IMR-90 (cell line): Measurements from ENCODE around the gene PBX3. TPM values are rescaled to one million over a fixed set of nuclear protein-coding genes. Genes with fewer than 3 reads are reported as not detected.

Source experiments
- ATAC-seq: fragments of 200-7000 bp; cut with Tn5 transposase; 2 replicates; pipeline ENCODE4 v1.9.1; 2020; ENCODE audit warnings: low read depth, mild to moderate bottlenecking, moderate library complexity
- BruUV-seq: library from RNA; stranded (reverse); fragments of 400-500 nt; replicated peaks from 2 replicates; lab custom pipeline; 2021; lab: Mats Ljungman, UMichigan
- CTCF ChIA-PET: fragments of 300-600 bp; formaldehyde crosslinking; extraction: SDS; loops from one replicate; lab custom pipeline; 2021; ENCODE audit warnings: antibody characterized with exemption; lab: Yijun Ruan, JAX
- POLR2A ChIA-PET: fragments of 300-600 bp; sonication (Branson Sonifier 250); formaldehyde crosslinking; loops from one replicate; lab custom pipeline; 2022; ENCODE audit warnings: antibody characterized with exemption; ENCODE audit not compliant: unreplicated experiment; lab: Charles Lee
- DNase-seq: peaks from one replicate; pipeline ENCODE4 v3.0.0; 2013
- H2AFZ ChIP-seq: replicated peaks from 2 replicates; pipeline ENCODE3; 2013; ENCODE audit warnings: low read length, mild to moderate bottlenecking; ENCODE audit not compliant: poor library complexity
- H2AK5ac ChIP-seq: 2 replicates; pipeline ENCODE4 v1.6.1; 2013; ENCODE audit warnings: low read depth, low read length, inconsistent platforms
- H2AK9ac ChIP-seq: replicated peaks from 2 replicates; pipeline ENCODE3; 2013; ENCODE audit warnings: mild to moderate bottlenecking, low read depth, low read length, moderate library complexity; ENCODE audit not compliant: poor library complexity
- H2BK120ac ChIP-seq: 2 replicates; pipeline ENCODE4 v1.6.1; 2013; ENCODE audit warnings: low read depth, low read length, inconsistent platforms
- H2BK15ac ChIP-seq: 3 replicates; pipeline ENCODE4 v1.6.1; 2013; ENCODE audit warnings: low read depth, low read length, inconsistent platforms
- H2BK20ac ChIP-seq: 2 replicates; pipeline ENCODE4 v1.6.1; 2013; ENCODE audit warnings: low read depth, mild to moderate bottlenecking, inconsistent platforms, low read length, moderate library complexity
- H2BK5ac ChIP-seq: 2 replicates; pipeline ENCODE4 v1.6.1; 2013; ENCODE audit warnings: mild to moderate bottlenecking, low read depth, low read length, inconsistent platforms; ENCODE audit not compliant: poor library complexity, severe bottlenecking
- H3K14ac ChIP-seq: replicated peaks from 2 replicates; pipeline ENCODE4 v1.6.1; 2013; ENCODE audit warnings: low read depth, low read length, inconsistent platforms
- H3K18ac ChIP-seq: 2 replicates; pipeline ENCODE4 v1.6.1; 2013; ENCODE audit warnings: low read depth, low read length, control low read depth
- H3K23ac ChIP-seq: 2 replicates; pipeline ENCODE4 v1.6.1; 2013; ENCODE audit warnings: low read depth, low read length, inconsistent platforms
- H3K27ac ChIP-seq: 2 replicates; pipeline ENCODE4 v1.5.1; 2013; ENCODE audit warnings: mild to moderate bottlenecking, control low read depth, low read length; ENCODE audit not compliant: insufficient read depth
- H3K27me3 ChIP-seq: 2 replicates; pipeline ENCODE4 v1.6.1; 2013; ENCODE audit warnings: low read length; ENCODE audit not compliant: control insufficient read depth, insufficient read depth
- H3K36me3 ChIP-seq: 2 replicates; pipeline ENCODE4 v1.6.1; 2013; ENCODE audit warnings: low read length, mixed read lengths; ENCODE audit not compliant: control insufficient read depth, insufficient read depth
- H3K4ac ChIP-seq: 2 replicates; pipeline ENCODE4 v1.6.1; 2013; ENCODE audit warnings: low read depth, low read length, inconsistent platforms
- H3K4me1 ChIP-seq: 2 replicates; pipeline ENCODE4 v1.6.1; 2013; ENCODE audit warnings: low read length, mixed read lengths; ENCODE audit not compliant: control insufficient read depth, insufficient read depth
- H3K4me2 ChIP-seq: 2 replicates; pipeline ENCODE4 v1.6.1; 2013; ENCODE audit warnings: low read depth, mild to moderate bottlenecking, control low read depth, low read length, moderate library complexity
- H3K4me3 ChIP-seq: 2 replicates; pipeline ENCODE4 v1.5.1; 2013; ENCODE audit warnings: low read depth, mild to moderate bottlenecking, control low read depth, low read length, moderate library complexity; ENCODE audit not compliant: insufficient read depth
- H3K56ac ChIP-seq: 2 replicates; pipeline ENCODE4 v1.6.1; 2013; ENCODE audit warnings: low read length, inconsistent platforms; ENCODE audit not compliant: insufficient read depth; ENCODE audit errors: extremely low read depth
- H3K79me1 ChIP-seq, 2 experiments: 2 replicates each; pipeline ENCODE4 v1.6.1; 2013; ENCODE audit warnings: low read length in 2 of 2, inconsistent platforms in 1 of 2, low read depth in 1 of 2
- H3K9ac ChIP-seq: 2 replicates; pipeline ENCODE4 v1.6.1; 2013; ENCODE audit warnings: low read depth, low read length, control low read depth
- H3K9me1 ChIP-seq: 2 replicates; pipeline ENCODE4 v1.6.1; 2013; ENCODE audit warnings: low read length, inconsistent platforms; ENCODE audit not compliant: insufficient read depth
- H3K9me3 ChIP-seq: 2 replicates; pipeline ENCODE4 v1.6.1; 2013; ENCODE audit warnings: low read length; ENCODE audit not compliant: control insufficient read depth, insufficient read depth
- H4K20me1 ChIP-seq: 2 replicates; pipeline ENCODE4 v1.6.1; 2013; ENCODE audit warnings: low read length, inconsistent platforms; ENCODE audit not compliant: insufficient read depth
- H4K5ac ChIP-seq: 2 replicates; pipeline ENCODE4 v1.6.1; 2013; ENCODE audit warnings: mild to moderate bottlenecking, low read depth, low read length, control low read depth
- H4K8ac ChIP-seq, 2 experiments: 2 replicates each; pipeline ENCODE4 v1.6.1; 2013; ENCODE audit warnings: low read depth in 2 of 2, low read length in 2 of 2, control low read depth in 1 of 2, inconsistent platforms in 1 of 2
- H4K91ac ChIP-seq: 2 replicates; pipeline ENCODE4 v1.6.1; 2013; ENCODE audit warnings: low read depth, low read length, inconsistent platforms; ENCODE audit not compliant: insufficient read depth
- CEBPB ChIP-seq: IDR thresholded peaks from 2 replicates; pipeline ENCODE4 v1.6.1; 2012; ENCODE audit warnings: low read depth, low read length, improper control_type of control experiment
- FOS ChIP-seq: fragments of 150-350 bp; IDR thresholded peaks from 2 replicates; pipeline ENCODE4 v1.6.1; 2016; ENCODE audit warnings: low read depth, low read length
- MAZ ChIP-seq: IDR thresholded peaks from 2 replicates; pipeline ENCODE4 v1.6.1; 2012; ENCODE audit warnings: low read depth, mild to moderate bottlenecking, low read length, improper control_type of control experiment, moderate library complexity, borderline replicate concordance
- MXI1 ChIP-seq: IDR thresholded peaks from 2 replicates; pipeline ENCODE4 v1.6.1; 2012; ENCODE audit warnings: low read depth, mild to moderate bottlenecking, low read length, moderate library complexity, borderline replicate concordance
- NFE2L2 ChIP-seq: fragments of 150-350 bp; IDR thresholded peaks from 2 replicates; pipeline ENCODE4 v1.6.1; 2016; ENCODE audit warnings: low read depth, mild to moderate bottlenecking, low read length
- POLR2A ChIP-seq: IDR thresholded peaks from 2 replicates; pipeline ENCODE4 v1.6.1; 2012; ENCODE audit warnings: mild to moderate bottlenecking, low read depth, low read length
- RAD21 ChIP-seq: IDR thresholded peaks from 2 replicates; pipeline ENCODE4 v1.6.1; 2012; ENCODE audit warnings: low read length, improper control_type of control experiment
- RCOR1 ChIP-seq: IDR thresholded peaks from 2 replicates; pipeline ENCODE4 v1.6.1; 2012; ENCODE audit warnings: mild to moderate bottlenecking, low read length, improper control_type of control experiment; ENCODE audit not compliant: insufficient replicate concordance
- RFX5 ChIP-seq: IDR thresholded peaks from 2 replicates; pipeline ENCODE4 v1.8.0; 2012; ENCODE audit warnings: low read depth, mild to moderate bottlenecking, low read length, moderate library complexity
- WGBS, 2 experiments: methylation state at CpG; one replicate each; pipeline versions ENCODE4 v1.1.5 to v1.1.7; 2013; ENCODE audit warnings: missing lambda C conversion rate in 2 of 2; ENCODE audit not compliant: insufficient read length in 1 of 2; ENCODE audit errors: extremely low coverage in 2 of 2; 5-methylcytosine and 5-hydroxymethylcytosine counted together
- dilution Hi-C: fragments of 300-500 bp; cut with HindIII; formaldehyde crosslinking; loops from one replicate; pipeline ENCODE4 v1.14.3; 2018; ENCODE audit warnings: low sequenced_read_pairs; ENCODE audit not compliant: unreplicated experiment
- in situ Hi-C: fragments of 300-500 bp; cut with MboI; formaldehyde crosslinking; loops from 3 replicates; pipeline ENCODE4 v1.14.3; 2019; ENCODE audit warnings: low sequenced_read_pairs, inconsistent platforms, mixed read lengths
- intact Hi-C: fragments of 100-400 bp; cut with micrococcal nuclease; formaldehyde crosslinking; loops from 2 replicates; pipeline ENCODE4 v1.10.0; 2022
- polyA plus RNA-seq, 3 experiments: library from polyadenylated mRNA; depleted of rRNA; stranded (reverse); fragments of >200 nt; gene quantifications; 2 replicates each; pipeline ENCODE4 v1.2.3, GENCODE V29; 2012; ENCODE audit warnings: low replicate concordance in 1 of 3
- total RNA-seq: library from RNA; depleted of rRNA; stranded (reverse); fragments of >200 nt; gene quantifications from 2 replicates; pipeline ENCODE4 v1.2.3, GENCODE V29; 2012
- TF ChIP-seq, protein P1 (sequence below): conservative IDR thresholded peaks from 2 replicates; pipeline ENCODE4 v1.5.1; 2012; ENCODE audit warnings: mild to moderate bottlenecking, low read depth, low read length, improper control_type of control experiment
- TF ChIP-seq, protein P2 (sequence below): fragments of 150-350 bp; IDR thresholded peaks from 2 replicates; pipeline ENCODE4 v1.6.1; 2016; ENCODE audit warnings: low read depth, mild to moderate bottlenecking, low read length, moderate library complexity, borderline replicate concordance
- TF ChIP-seq, protein P3 (sequence below): fragments of 150-350 bp; IDR thresholded peaks from 2 replicates; pipeline ENCODE4 v1.6.1; 2017; ENCODE audit warnings: mild to moderate bottlenecking, antibody characterized with exemption, low read length, low read depth

The PBX3 gene
- total and polyA plus RNA-seq, 2 of the 4 experiments (the other 2 are of a cell fraction) = 12.0 to 15.6 TPM

DNA sequence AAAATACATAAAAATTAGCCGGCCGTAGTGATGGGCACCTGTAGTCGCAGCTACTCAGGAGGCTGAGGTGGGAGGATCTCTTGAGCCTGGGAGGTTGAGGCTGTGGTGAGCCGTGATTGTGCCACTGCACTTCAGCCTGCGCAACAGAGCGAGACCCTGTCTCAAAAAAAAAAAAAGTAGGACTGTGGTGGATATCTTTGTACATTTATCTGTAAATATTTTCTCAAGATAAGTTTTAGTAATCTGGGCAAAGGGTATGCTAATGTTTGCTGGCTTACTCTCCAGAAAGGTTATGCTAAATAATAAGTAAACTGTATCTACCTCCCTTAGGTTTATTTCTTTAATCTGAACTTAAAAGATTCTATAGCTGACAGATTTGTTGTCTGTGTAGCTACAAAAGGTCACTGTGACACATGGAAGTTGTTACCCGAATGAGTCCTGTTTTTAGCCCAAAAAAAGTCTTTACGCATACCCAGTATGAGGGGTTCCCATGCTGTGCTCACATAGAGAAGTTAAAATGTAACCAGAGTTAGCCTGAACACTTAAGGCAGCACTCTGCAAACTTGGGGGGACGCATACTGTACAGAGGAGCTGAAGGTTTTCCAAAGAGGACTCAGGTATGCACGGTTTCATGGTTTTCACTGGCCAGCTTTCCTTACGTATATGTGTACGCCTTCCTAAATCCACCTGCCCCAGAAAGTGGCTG is 206.3 kb downstream of the PBX3 start:
- Histone ChIP-seq H4K5ac (no peak overlapping the region), H3K79me1 (no peaks in the 10 kb centered on the region), H4K8ac (no peak overlapping the region), H2BK20ac (no peak overlapping the region), H2AK5ac (no peak overlapping the region), H3K56ac (no peak overlapping the region), H3K9me1 (peaks cover 3% of the 10 kb centered on the region; the same call in 1 of the 2 replicates), H3K14ac (no peak overlapping the region), H2AK9ac (no peak overlapping the region), H2AFZ (no peak overlapping the region), H3K4ac (no peak overlapping the region), H3K4me1 (no peaks in the 10 kb centered on the region), H3K18ac (no peak overlapping the region), H2BK5ac (no peak overlapping the region), H4K91ac (no peak overlapping the region), H3K27me3 (no peaks in the 10 kb centered on the region), H3K9ac (no peak overlapping the region), H4K20me1 (no peaks in the 10 kb centered on the region), H3K4me2 (no peak overlapping the region), H2BK15ac (no peak overlapping the region), H3K27ac (no peak overlapping the region), H3K9me3 (no peaks in the 10 kb centered on the region), H2BK120ac (no peak overlapping the region), H3K4me3 (no peak overlapping the region), H3K23ac (no peak overlapping the region), H3K36me3 (no peaks in the 10 kb centered on the region)
- 83% methylated on average over 1 of the region's 12 CpGs; no CpG with 5 or more reads in 1 of the 2 experiments for WGBS, 2 experiments
- TF ChIP-seq CEBPB (no peak), POLR2A (no peak), RCOR1 (no peak), MAZ (no peak), MXI1 (no peak), NFE2L2 (no peak), FOS (no peak), RFX5 (no peak), RAD21 (no peak)
- TF ChIP-seq, protein P1, sequence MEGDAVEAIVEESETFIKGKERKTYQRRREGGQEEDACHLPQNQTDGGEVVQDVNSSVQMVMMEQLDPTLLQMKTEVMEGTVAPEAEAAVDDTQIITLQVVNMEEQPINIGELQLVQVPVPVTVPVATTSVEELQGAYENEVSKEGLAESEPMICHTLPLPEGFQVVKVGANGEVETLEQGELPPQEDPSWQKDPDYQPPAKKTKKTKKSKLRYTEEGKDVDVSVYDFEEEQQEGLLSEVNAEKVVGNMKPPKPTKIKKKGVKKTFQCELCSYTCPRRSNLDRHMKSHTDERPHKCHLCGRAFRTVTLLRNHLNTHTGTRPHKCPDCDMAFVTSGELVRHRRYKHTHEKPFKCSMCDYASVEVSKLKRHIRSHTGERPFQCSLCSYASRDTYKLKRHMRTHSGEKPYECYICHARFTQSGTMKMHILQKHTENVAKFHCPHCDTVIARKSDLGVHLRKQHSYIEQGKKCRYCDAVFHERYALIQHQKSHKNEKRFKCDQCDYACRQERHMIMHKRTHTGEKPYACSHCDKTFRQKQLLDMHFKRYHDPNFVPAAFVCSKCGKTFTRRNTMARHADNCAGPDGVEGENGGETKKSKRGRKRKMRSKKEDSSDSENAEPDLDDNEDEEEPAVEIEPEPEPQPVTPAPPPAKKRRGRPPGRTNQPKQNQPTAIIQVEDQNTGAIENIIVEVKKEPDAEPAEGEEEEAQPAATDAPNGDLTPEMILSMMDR = no peak
- TF ChIP-seq, protein P2, sequence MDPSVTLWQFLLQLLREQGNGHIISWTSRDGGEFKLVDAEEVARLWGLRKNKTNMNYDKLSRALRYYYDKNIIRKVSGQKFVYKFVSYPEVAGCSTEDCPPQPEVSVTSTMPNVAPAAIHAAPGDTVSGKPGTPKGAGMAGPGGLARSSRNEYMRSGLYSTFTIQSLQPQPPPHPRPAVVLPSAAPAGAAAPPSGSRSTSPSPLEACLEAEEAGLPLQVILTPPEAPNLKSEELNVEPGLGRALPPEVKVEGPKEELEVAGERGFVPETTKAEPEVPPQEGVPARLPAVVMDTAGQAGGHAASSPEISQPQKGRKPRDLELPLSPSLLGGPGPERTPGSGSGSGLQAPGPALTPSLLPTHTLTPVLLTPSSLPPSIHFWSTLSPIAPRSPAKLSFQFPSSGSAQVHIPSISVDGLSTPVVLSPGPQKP = no peak
- TF ChIP-seq, protein P3, sequence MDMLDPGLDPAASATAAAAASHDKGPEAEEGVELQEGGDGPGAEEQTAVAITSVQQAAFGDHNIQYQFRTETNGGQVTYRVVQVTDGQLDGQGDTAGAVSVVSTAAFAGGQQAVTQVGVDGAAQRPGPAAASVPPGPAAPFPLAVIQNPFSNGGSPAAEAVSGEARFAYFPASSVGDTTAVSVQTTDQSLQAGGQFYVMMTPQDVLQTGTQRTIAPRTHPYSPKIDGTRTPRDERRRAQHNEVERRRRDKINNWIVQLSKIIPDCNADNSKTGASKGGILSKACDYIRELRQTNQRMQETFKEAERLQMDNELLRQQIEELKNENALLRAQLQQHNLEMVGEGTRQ = no peak
- in situ Hi-C loops = no loop called here
- CTCF ChIA-PET = no interaction called here
- ATAC-seq (no peak), DNase-seq (no peak)
- intact Hi-C loops = no loop called here
- BruUV-seq = no TSS peak
- dilution Hi-C loops = no loop called here
- POLR2A ChIA-PET = no interaction called here
